HEK293 (cell line): ENCODE results near the gene PITPNM1.

ENCODE experiments used
- CTCF ChIA-PET: fragments of 350-600 bp; formaldehyde crosslinking; extraction: SDS; loops from one replicate; lab custom pipeline; 2021; ENCODE audit warnings: antibody characterized with exemption; lab: Yijun Ruan, JAX
- POLR2A ChIA-PET: fragments of 300-600 bp; formaldehyde crosslinking; extraction: SDS; loops from one replicate; lab custom pipeline; 2020; ENCODE audit warnings: antibody characterized with exemption, inconsistent platforms; lab: Yijun Ruan, JAX
- H3K27ac ChIP-seq: fragments of 200-500 bp; sonication (Bioruptor generic); 2 replicates; pipeline ENCODE4 v1.5.1; 2014; ENCODE audit warnings: low read depth, low read length, control low read depth, inconsistent platforms; ENCODE audit errors: extremely low read depth
- H3K36me3 ChIP-seq, 2 experiments: fragments of 200-500 bp in 1 of 2; sonication (Bioruptor generic) in 1 of 2; 1 replicate in 1 of 2; 2 replicates in 1 of 2; pipeline ENCODE4 v1.5.1; 2014 to 2017; ENCODE audit warnings: inconsistent platforms in 2 of 2, low read length in 2 of 2; ENCODE audit not compliant: control insufficient read depth in 2 of 2, insufficient read depth in 1 of 2
- H3K4me1 ChIP-seq: fragments of 200-500 bp; sonication (Bioruptor generic); 2 replicates; pipeline ENCODE4 v1.5.1; 2014; ENCODE audit warnings: mild to moderate bottlenecking, low read length, inconsistent platforms; ENCODE audit not compliant: control insufficient read depth, insufficient read depth
- H3K4me3 ChIP-seq: 2 replicates; pipeline ENCODE4 v1.5.1; 2011; ENCODE audit warnings: low read depth, mild to moderate bottlenecking, control low read depth, low read length, moderate library complexity
- H3K9me3 ChIP-seq: fragments of 200-500 bp; sonication (Bioruptor generic); 2 replicates; pipeline ENCODE4 v1.5.1; 2014; ENCODE audit warnings: low read depth, low read length, inconsistent platforms; ENCODE audit not compliant: control insufficient read depth, insufficient read depth
- GLIS2 ChIP-seq: fragments of 450-650 bp; formaldehyde crosslinking; IDR thresholded peaks from 2 replicates; pipeline ENCODE4 v1.5.1; 2016; ENCODE audit warnings: missing biosample characterization, missing genetic modification characterization
- ZNF514 ChIP-seq: fragments of 450-650 bp; formaldehyde crosslinking; IDR thresholded peaks from 2 replicates; pipeline ENCODE4 v1.5.1; 2016; ENCODE audit warnings: missing biosample characterization, missing genetic modification characterization
- ZNF600 ChIP-seq: fragments of 450-650 bp; formaldehyde crosslinking; IDR thresholded peaks from 2 replicates; pipeline ENCODE4 v1.5.1; 2016; ENCODE audit warnings: missing biosample characterization, missing genetic modification characterization

PITPNM1 gene

DNA sequence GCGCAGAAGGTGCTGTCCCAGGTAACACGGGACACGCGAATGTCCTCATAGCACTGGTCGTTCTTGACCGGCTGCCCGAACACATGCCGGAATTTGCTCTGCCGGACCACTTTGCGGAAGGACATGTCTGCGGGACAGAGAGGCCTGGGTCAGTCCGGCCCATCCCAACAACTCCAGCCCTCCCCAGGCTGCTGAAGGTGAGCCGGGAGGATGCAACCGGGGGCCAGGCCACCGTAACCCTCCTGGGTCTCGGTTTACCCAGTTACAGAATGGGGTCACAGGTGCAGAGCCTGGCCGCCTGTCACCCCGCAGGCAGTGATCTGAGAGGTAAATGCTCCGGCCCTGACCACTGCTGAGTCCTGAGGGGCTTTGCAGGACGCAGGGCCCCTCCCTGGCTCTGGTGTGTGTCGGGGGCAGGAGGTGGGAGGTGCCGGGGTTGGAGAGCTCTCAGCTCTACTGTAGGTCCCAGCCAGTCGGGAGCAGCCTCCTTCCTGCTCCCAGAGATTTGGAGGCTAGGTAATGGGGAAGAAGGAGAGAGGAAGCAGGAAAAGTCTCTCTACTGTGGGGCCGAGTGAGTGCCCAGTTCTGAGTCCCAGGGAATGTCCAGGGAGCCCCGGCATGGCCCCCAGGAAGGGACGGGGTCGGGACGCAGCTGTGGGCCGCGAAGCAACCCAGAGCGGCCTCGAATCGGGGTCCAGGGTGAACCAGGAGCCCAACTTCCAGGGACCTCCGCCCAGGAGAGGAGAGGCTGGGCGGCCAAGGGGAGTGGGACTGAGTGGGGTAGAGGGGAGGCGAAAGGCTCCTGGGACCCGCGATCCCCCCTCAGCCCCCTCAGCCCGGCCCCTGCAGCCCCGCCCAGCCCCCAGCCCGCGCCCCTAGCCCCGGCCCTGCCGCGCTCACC lies 62.4 kb downstream of the PITPNM1 start:
- POLR2A ChIA-PET = interaction anchor here (0.5 to 2.0 kb wide), 8 partner anchors 10 to 218 kb away, joined by 3 to 10 read pairs (median 6); partner anchors contain the start of genes PPP1CA and RAD9A
- peak overlapping the region; percentile 38 for H3K27ac ChIP-seq
- CTCF ChIA-PET = interaction anchor here (1.0 kb wide), 1 partner anchor 14 kb away, joined by 3 read pairs; the partner anchor contains the start of gene RPS6KB2
- peak overlapping the region; percentile 69 for H3K4me3 ChIP-seq
- no peaks in the 10 kb centered on the region for H3K9me3 ChIP-seq
- H3K36me3 ChIP-seq = peaks cover 0 to 43% of the 10 kb centered on the region in 2 experiments; a peak in 1 of 3 replicates
- TF ChIP-seq ZNF600 (tag by site-specific recombination) (peak; percentile 64; the same call in 1 of the 2 replicates), GLIS2 (peak; percentile 41; the same call in 1 of the 2 replicates), ZNF514 (tag by site-specific recombination) (no peak)
- H3K4me1 ChIP-seq = no peaks in the 10 kb centered on the region
